Heart left ventricle (tissue), 16 donors: Measurements from ENCODE around the gene OPRD1. TPM values are rescaled to one million over a fixed set of nuclear protein-coding genes. Genes with fewer than 3 reads are reported as not detected.
A peak's percentile ranks its signal among the peaks of the same experiment; 100 is the strongest.
"Not testable (repeated sequence)": the region's sequence is repeated elsewhere in the genome, so short reads cannot be mapped to it uniquely, and the experiment has no call there.

Experiments
- ATAC-seq, 4 donors: fragments of 200-7000 bp; cut with Tn5 transposase; one replicate each; pipeline ENCODE4 v1.9.1; 2020 to 2022; ENCODE audit warnings: moderate library complexity in 4 of 4, mild to moderate bottlenecking in 3 of 4, moderate number of reproducible peaks in 1 of 4
- DNase-seq, 5 donors: peaks; one replicate each; pipeline ENCODE4 v3.0.0-alpha.2; 2020
- H3K27ac ChIP-seq, 12 donors: fragments of 200-600 bp; sonication (generic) in 4 of 12; one replicate each; pipeline versions ENCODE4 v1.5.0 to v1.8.0; 2016 to 2022; ENCODE audit warnings: mild to moderate bottlenecking in 2 of 12
- H3K27me3 ChIP-seq, 9 donors: fragments of 200-600 bp; sonication (generic) in 2 of 9; one replicate each; pipeline versions ENCODE4 v1.5.1 to v1.8.0; 2016 to 2022; ENCODE audit warnings: mild to moderate bottlenecking in 3 of 9
- H3K36me3 ChIP-seq, 9 donors: fragments of 200-600 bp; sonication (generic) in 2 of 9; one replicate each; pipeline versions ENCODE4 v1.5.0 to v1.8.0; 2018 to 2022; ENCODE audit warnings: mild to moderate bottlenecking in 2 of 9
- H3K4me1 ChIP-seq, 12 donors: fragments of 200-600 bp; sonication (generic) in 4 of 12; one replicate each; pipeline versions ENCODE4 v1.5.0 to v1.8.0; 2016 to 2022; ENCODE audit warnings: mild to moderate bottlenecking in 3 of 12
- H3K4me3 ChIP-seq, 12 donors: fragments of 200-600 bp; sonication (generic) in 4 of 12; one replicate each; pipeline versions ENCODE4 v1.5.0 to v1.8.0; 2017 to 2022; ENCODE audit warnings: mild to moderate bottlenecking in 9 of 12, moderate library complexity in 4 of 12
- H3K9me3 ChIP-seq, 12 donors: fragments of 200-600 bp; sonication (generic) in 4 of 12; one replicate each; pipeline versions ENCODE4 v1.5.0 to v1.8.0; 2016 to 2022; ENCODE audit warnings: mild to moderate bottlenecking in 1 of 12
- POLR2A ChIP-seq, 2 donors: fragments of 450-650 bp; IDR thresholded peaks; one replicate each; pipeline ENCODE4 v1.6.1; 2017; ENCODE audit warnings: antibody characterized with exemption in 2 of 2, mild to moderate bottlenecking in 2 of 2, moderate library complexity in 2 of 2
- WGBS, 4 donors: extraction: QIAGEN DNeasy Blood & Tissue Kit in 2 of 4; methylation state at CpG; one replicate each; pipeline versions ENCODE4 v1.1.5 to v1.1.7; 2013 to 2018; 5-methylcytosine and 5-hydroxymethylcytosine counted together
- intact Hi-C, 10 donors: fragments of 100-400 bp; cut with DNase I; formaldehyde crosslinking; loops; one replicate each; pipeline versions ENCODE4 v1.11.1 to v1.14.2; 2022
- polyA plus RNA-seq, 2 donors: library from polyadenylated mRNA; stranded (reverse); fragments of 200-250 nt; gene quantifications; one replicate each; pipeline ENCODE4 v1.2.3, GENCODE V29; 2013
- total RNA-seq, 9 donors: library from RNA; depleted of rRNA in 2 of 9; stranded (reverse); fragments of >200 nt in 2 of 9; fragmentation: NEBNext Ultra II Directional in 3 of 9; extraction: Animal tissue kit (Norgen Biotek cat#: 25700) in 3 of 9; gene quantifications; one replicate each; pipeline versions ENCODE4 v1.1.0 to v1.2.4, GENCODE V29; 2016 to 2023
- TF ChIP-seq, protein P1 (sequence below), 12 donors: fragments of 200-600 bp; sonication (generic) in 4 of 12; IDR thresholded peaks; one replicate each; pipeline versions ENCODE4 v1.5.0 to v1.8.0; 2018 to 2022; ENCODE audit warnings: antibody characterized with exemption in 12 of 12, mild to moderate bottlenecking in 5 of 12
- donor health status: ischemic (EF 13 %, LVEDD 7.1; RV severe dilation, severe dysfunction).
- donor health status: healthy with polysubstance abuse.
- donor health status: DM: no; HTN: yes; CAD: no.
- donor health status: DM: no; HTN: no; CAD: no.
- donor health status: ischemic (EF 25% LVEDD 6.9; RV normal size, moderate dysfunction).
- donor health status: ischemic (EF 25% LVEDD 5.7; RV mildly dilated, moderate dysfunction).
- donor health status: healthy.
- donor health status: DM: yes; HTN: yes; CAD: no.
- donor health status: ischemic (EF 35%, LVEDD 5.7; RV mildly dilated, moderate dysfunction).
- donor health status: nonischemic (EF 11% LVEDD 7.7; RV severe dilation, severe dysfunction).
- donor health status: DM: yes; HTN: yes; CAD: no.
- donor health status: PGD.
- donor health status: ischemic (EF 29% LVEDD 5.4; RV normal size, mild dysfunction).
- donor health status: nonischemic (EF 23%, LVEDD 6.1; RV moderate dilation, normal function).

The OPRD1 gene
- total and polyA plus RNA-seq, 11 donors: under 0.01 to 0.02 (median 0.01) TPM; not detected in 7

DNA sequence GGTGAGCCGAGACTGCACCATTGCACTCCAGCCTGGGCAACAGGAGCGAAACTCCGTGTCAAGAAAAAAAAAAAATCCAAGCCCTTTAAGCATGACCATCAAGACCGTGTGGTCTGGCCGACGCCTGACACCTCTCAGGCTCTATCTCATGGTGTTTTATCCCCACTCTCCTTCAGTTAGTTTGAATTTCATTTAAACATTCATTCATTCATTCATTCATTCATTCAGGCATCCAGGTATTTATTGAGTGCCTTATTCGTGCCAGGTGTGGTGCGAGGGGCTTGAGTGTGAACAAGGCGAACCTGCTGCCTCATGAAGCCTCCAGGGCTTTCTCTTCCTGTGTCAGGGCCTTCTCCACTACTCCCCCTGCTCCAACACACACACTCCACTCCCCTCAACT, 22.6 kb upstream of the OPRD1 start:
- TF ChIP-seq POLR2A (IDR thresholded peaks at IDR 0.05): no peak
- TF ChIP-seq, protein P1, sequence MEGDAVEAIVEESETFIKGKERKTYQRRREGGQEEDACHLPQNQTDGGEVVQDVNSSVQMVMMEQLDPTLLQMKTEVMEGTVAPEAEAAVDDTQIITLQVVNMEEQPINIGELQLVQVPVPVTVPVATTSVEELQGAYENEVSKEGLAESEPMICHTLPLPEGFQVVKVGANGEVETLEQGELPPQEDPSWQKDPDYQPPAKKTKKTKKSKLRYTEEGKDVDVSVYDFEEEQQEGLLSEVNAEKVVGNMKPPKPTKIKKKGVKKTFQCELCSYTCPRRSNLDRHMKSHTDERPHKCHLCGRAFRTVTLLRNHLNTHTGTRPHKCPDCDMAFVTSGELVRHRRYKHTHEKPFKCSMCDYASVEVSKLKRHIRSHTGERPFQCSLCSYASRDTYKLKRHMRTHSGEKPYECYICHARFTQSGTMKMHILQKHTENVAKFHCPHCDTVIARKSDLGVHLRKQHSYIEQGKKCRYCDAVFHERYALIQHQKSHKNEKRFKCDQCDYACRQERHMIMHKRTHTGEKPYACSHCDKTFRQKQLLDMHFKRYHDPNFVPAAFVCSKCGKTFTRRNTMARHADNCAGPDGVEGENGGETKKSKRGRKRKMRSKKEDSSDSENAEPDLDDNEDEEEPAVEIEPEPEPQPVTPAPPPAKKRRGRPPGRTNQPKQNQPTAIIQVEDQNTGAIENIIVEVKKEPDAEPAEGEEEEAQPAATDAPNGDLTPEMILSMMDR (IDR thresholded peaks at IDR 0.05): no peak
- Histone ChIP-seq H3K4me3 (no peak overlapping the region), H3K27ac (no peak overlapping the region), H3K4me1 (peaks cover 0 to 12% (median 0%) of the 10 kb centered on the region in 12 donors), H3K9me3 (no peaks in the 10 kb centered on the region), H3K27me3 (peaks cover 0 to 9% (median 0%) of the 10 kb centered on the region in 9 donors), H3K36me3 (no peaks in the 10 kb centered on the region)
- WGBS, 4 donors: 87 to 94% (median 91%) methylated on average over 9 of the region's 9 CpGs
- ATAC-seq (no peak), DNase-seq (no peak)
- intact Hi-C loops: loop anchor here (5.0 to 10.0 kb wide), 4 partner anchors 243 to 415 kb away; no protein-coding TSS in a partner anchor

GRCh38 chr1:28789816-28790215, 22.2 kb upstream of the OPRD1 start:
- Histone ChIP-seq H3K27me3 (peaks cover 0 to 9% (median 0%) of the 10 kb centered on the region in 9 donors), H3K4me3 (no peak overlapping the region), H3K27ac (no peak overlapping the region), H3K9me3 (no peaks in the 10 kb centered on the region), H3K36me3 (no peaks in the 10 kb centered on the region), H3K4me1 (peaks cover 0 to 12% (median 0%) of the 10 kb centered on the region in 12 donors)
- 76 to 82% (median 80%) methylated on average over 6 of the region's 6 CpGs for WGBS, 4 donors
- no peak for ATAC-seq
- no peak for DNase-seq
- TF ChIP-seq POLR2A (IDR thresholded peaks at IDR 0.05): no peak
- TF ChIP-seq, protein P1 (IDR thresholded peaks at IDR 0.05): no peak
- intact Hi-C loops: loop anchor here (5.0 to 10.0 kb wide), 4 partner anchors 242 to 415 kb away; no protein-coding TSS in a partner anchor

DNA sequence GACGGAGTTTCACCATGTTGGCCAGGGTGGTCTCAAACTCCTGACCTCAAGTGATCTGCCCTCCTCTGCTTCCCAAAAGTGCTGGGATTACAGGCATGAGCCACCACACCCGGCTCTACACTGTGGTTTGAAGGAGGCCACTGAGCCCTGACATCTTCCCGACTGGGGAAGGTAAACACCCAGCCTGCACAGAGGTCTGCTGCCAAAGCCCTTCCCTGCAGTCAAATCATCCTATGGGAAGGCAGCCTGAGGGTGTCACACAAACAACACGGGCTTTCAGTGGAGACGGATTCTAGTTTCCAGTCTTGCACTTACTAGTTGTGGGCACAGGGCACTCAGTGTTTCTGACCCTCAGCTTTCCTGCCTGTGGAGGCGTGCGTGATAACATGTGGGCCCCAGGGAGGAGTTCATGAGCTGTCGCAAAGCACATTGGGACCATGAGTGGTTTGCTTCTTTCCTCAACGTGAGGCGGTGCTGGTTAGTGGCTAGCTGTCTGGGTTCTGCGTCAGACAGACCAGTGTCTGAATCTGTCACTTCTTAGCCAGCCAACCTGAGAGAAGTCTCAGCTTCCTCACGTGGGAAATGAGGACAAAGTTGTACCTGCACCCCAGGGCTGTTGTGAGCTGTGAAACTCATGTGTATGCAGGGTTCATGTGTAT, 21.5 kb upstream of the OPRD1 start:
- intact Hi-C loops: no loop called here
- peaks cover 0 to 9% (median 0%) of the 10 kb centered on the region in 9 donors for H3K27me3 ChIP-seq

DNA sequence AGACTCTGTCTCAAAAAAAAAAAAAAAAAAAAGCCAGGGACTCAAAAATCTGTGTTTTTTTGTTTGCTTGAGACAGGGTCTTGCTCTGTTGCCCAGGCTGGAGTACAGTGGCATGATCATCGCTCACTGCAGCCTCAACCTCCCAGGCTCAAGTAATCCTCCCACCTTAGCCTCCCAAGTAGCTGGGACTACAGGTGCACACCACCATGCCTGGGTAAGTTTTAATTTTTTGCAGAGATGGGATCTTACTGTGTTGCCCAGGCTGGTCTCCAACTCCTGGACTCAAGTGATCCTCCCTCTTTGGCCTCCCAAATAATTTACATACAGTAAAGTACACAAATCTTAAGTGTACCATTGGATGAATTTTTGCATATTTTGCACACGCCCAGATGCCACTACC, 20.0 kb upstream of the OPRD1 start:
- H3K4me3 ChIP-seq, DNase-seq, intact Hi-C loops, H3K9me3 ChIP-seq, H3K36me3 ChIP-seq, ATAC-seq, H3K27me3 ChIP-seq, H3K27ac ChIP-seq: not testable (repeated sequence)
- H3K4me1 ChIP-seq: peaks cover 0 to 13% (median 0%) of the 10 kb centered on the region in 12 donors
- WGBS, 4 donors: 88 to 94% (median 90%) methylated on average over 2 of the region's 2 CpGs

More for the DNA sequence above, 21.5 kb upstream of the OPRD1 start:
- ATAC-seq: no peak
- TF ChIP-seq POLR2A (IDR thresholded peaks at IDR 0.05): no peak
- TF ChIP-seq, protein P1 (IDR thresholded peaks at IDR 0.05): no peak
- H3K4me1 ChIP-seq: peaks cover 0 to 12% (median 0%) of the 10 kb centered on the region in 12 donors
- H3K9me3 ChIP-seq: no peaks in the 10 kb centered on the region
- no peaks in the 10 kb centered on the region for H3K36me3 ChIP-seq
- no peak overlapping the region for H3K27ac ChIP-seq
- DNase-seq: peak in 1 of 5 donors; percentile 14
- WGBS, 4 donors: 65 to 72% (median 68%) methylated on average over 10 to 12 of the region's 12 CpGs
- no peak overlapping the region for H3K4me3 ChIP-seq
